ENCODE data around the gene GPR135.

- TF ChIP-seq FOXM1 (IDR thresholded peaks at IDR 0.05; ENCODE audit: borderline replicate concordance) = no peak
- TF ChIP-seq ARNT (IDR thresholded peaks at IDR 0.05) = no peak
- TF ChIP-seq PKNOX1 (IDR thresholded peaks at IDR 0.05) = no peak
- no peak for TF ChIP-seq ELF4 (IDR thresholded peaks at IDR 0.05)
- no peak for TF ChIP-seq SUZ12 (IDR thresholded peaks at IDR 0.05)
- TF ChIP-seq LEF1 (IDR thresholded peaks at IDR 0.05; ENCODE audit: borderline replicate concordance) = no peak
These were observed 36.6 kb downstream of the GPR135 start for GRCh38 chr14:59428581-59429012.
